ENCODE measurements around the gene SELENOW. TPM values are rescaled to one million over a fixed set of nuclear protein-coding genes. Genes with fewer than 3 reads are reported as not detected.

The SELENOW gene
- total and polyA plus RNA-seq, 2 donors (not counting 1 experiment from before 2014, with no cell fraction given) = 47.7 to 73.7 TPM

DNA sequence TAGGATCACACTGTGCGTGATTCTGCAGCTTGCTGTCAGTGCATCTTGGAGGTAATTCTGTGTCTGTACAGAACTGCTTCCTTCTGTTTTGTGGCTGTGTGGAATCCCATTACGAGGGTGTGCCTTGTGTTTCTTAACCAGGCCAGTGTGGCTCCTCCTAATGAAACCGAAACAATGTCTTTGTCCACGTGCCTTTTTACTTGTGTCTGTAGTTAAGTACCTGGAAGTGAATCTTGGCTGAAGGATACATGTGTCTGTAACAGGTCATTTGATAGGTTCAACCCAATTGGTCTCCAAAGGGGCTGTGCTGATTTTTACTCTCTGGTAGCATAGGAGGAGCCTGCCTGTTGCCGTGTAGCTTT lies 20.1 kb upstream of the SELENOW start:
- Histone ChIP-seq H3K4me3 (ENCODE audit: control extremely low read depth in 1 of 5, extremely low read depth in 1 of 5, insufficient read depth in 1 of 5, low read depth in 2 of 5, low read length in 4 of 5) (no peak overlapping the region), H3K79me2 (ENCODE audit: control insufficient read depth, insufficient read depth, low read length) (no peaks in the 10 kb centered on the region), H3K9ac (ENCODE audit: low read length) (no peak overlapping the region), H3K4me1 (ENCODE audit: control insufficient read depth in 2 of 2, insufficient read depth in 2 of 2, low read length in 2 of 2) (no peaks in the 10 kb centered on the region), H3K27ac (ENCODE audit: low read length in 2 of 2) (no peak overlapping the region), H3K36me3 (replicated peaks in 1 of 2; ENCODE audit: control extremely low read depth in 1 of 2, control insufficient read depth in 1 of 2, extremely low read depth in 1 of 2, insufficient read depth in 2 of 2, low read length in 1 of 2) (peaks cover 0 to 48% of the 10 kb centered on the region in 2 experiments), H3K4me2 (replicated peaks; ENCODE audit: low read depth, low read length, poor library complexity, severe bottlenecking) (no peak overlapping the region), H2AFZ (ENCODE audit: insufficient read depth, low read depth, low read length, poor library complexity, severe bottlenecking) (no peak overlapping the region), H3K27me3 (replicated peaks in 1 of 4; ENCODE audit: control extremely low read depth in 1 of 4, control insufficient read depth in 3 of 4, insufficient read depth in 4 of 4, low read length in 3 of 4) (no peaks in the 10 kb centered on the region), H3K9me3 (ENCODE audit: control extremely low read depth in 1 of 3, control insufficient read depth in 2 of 3, insufficient read depth in 1 of 3, low read length in 2 of 3) (peaks cover 0 to 9% (median 2%) of the 10 kb centered on the region in 3 donors), H4K20me1 (ENCODE audit: control insufficient read depth, insufficient read depth, low read length, poor library complexity, severe bottlenecking) (peaks cover 28% of the 10 kb centered on the region)
- TF ChIP-seq, protein P1, sequence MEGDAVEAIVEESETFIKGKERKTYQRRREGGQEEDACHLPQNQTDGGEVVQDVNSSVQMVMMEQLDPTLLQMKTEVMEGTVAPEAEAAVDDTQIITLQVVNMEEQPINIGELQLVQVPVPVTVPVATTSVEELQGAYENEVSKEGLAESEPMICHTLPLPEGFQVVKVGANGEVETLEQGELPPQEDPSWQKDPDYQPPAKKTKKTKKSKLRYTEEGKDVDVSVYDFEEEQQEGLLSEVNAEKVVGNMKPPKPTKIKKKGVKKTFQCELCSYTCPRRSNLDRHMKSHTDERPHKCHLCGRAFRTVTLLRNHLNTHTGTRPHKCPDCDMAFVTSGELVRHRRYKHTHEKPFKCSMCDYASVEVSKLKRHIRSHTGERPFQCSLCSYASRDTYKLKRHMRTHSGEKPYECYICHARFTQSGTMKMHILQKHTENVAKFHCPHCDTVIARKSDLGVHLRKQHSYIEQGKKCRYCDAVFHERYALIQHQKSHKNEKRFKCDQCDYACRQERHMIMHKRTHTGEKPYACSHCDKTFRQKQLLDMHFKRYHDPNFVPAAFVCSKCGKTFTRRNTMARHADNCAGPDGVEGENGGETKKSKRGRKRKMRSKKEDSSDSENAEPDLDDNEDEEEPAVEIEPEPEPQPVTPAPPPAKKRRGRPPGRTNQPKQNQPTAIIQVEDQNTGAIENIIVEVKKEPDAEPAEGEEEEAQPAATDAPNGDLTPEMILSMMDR (IDR thresholded peaks at IDR 0.05) = no peak
- TF ChIP-seq EZH2 (IDR thresholded peaks at IDR 0.05; ENCODE audit: borderline replicate concordance, insufficient read depth, low read depth, low read length, poor library complexity, severe bottlenecking) = no peak
- no peaks in the 10 kb centered on the region for H3K9me3 Mint-ChIP-seq (ENCODE audit: insufficient read depth)
- H3K27ac Mint-ChIP-seq = no peak overlapping the region
- no peaks in the 10 kb centered on the region for H3K4me1 Mint-ChIP-seq
- ATAC-seq (ENCODE audit: low read depth) (no peak), DNase-seq (no peak)
- no peak overlapping the region for H3K4me3 Mint-ChIP-seq
- WGBS (ENCODE audit: insufficient coverage) = 93% methylated on average over 4 of the region's 5 CpGs
- no peaks in the 10 kb centered on the region for H3K27me3 Mint-ChIP-seq
- intact Hi-C loops (cut with micrococcal nuclease) = no loop called here
- ChIA-PET POLR2A (no interaction called here), CTCF (interaction anchor here (0.6 to 1.6 kb wide), 4 partner anchors 10 to 324 kb away, joined by 3 to 4 read pairs (median 3); no protein-coding TSS in a partner anchor)

DNA sequence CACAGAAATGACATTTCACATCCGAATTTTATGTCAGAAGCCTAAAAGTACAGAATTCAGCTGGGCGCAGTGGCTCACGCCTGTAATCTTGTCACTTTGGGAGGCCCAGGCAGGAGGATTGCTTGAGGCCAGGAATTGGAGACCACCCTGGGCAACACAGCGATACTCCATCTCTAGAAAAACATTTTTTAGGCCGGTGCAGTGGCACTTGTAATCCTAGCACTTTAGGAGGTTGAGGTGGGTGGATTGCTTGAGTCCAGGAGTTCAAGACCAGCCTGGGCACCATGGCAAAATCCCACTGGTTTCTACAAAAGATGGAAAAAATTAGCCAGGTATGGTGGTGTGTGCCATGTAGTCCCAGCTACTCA lies 17.9 kb upstream of the SELENOW start:
- Histone ChIP-seq H3K4me2 (replicated peaks; ENCODE audit: low read depth, low read length, poor library complexity, severe bottlenecking) (no peak overlapping the region), H2AFZ (ENCODE audit: insufficient read depth, low read depth, low read length, poor library complexity, severe bottlenecking) (no peak overlapping the region), H4K20me1 (ENCODE audit: control insufficient read depth, insufficient read depth, low read length, poor library complexity, severe bottlenecking) (peaks cover 8% of the 10 kb centered on the region), H3K27me3 (replicated peaks in 1 of 4; ENCODE audit: control extremely low read depth in 1 of 4, control insufficient read depth in 3 of 4, insufficient read depth in 4 of 4, low read length in 3 of 4) (no peaks in the 10 kb centered on the region), H3K79me2 (ENCODE audit: control insufficient read depth, insufficient read depth, low read length) (no peaks in the 10 kb centered on the region), H3K36me3 (replicated peaks in 1 of 2; ENCODE audit: control extremely low read depth in 1 of 2, control insufficient read depth in 1 of 2, extremely low read depth in 1 of 2, insufficient read depth in 2 of 2, low read length in 1 of 2) (peaks cover 0 to 31% of the 10 kb centered on the region in 2 experiments), H3K27ac (ENCODE audit: low read length in 2 of 2) (no peak overlapping the region), H3K4me1 (ENCODE audit: control insufficient read depth in 2 of 2, insufficient read depth in 2 of 2, low read length in 2 of 2) (no peaks in the 10 kb centered on the region), H3K9me3 (ENCODE audit: control extremely low read depth in 1 of 3, control insufficient read depth in 2 of 3, insufficient read depth in 1 of 3, low read length in 2 of 3) (peaks cover 0 to 5% (median 2%) of the 10 kb centered on the region in 3 donors), H3K4me3 (ENCODE audit: control extremely low read depth in 1 of 5, extremely low read depth in 1 of 5, insufficient read depth in 1 of 5, low read depth in 2 of 5, low read length in 4 of 5) (no peak overlapping the region), H3K9ac (ENCODE audit: low read length) (no peak overlapping the region)
- no peaks in the 10 kb centered on the region for H3K27me3 Mint-ChIP-seq
- DNase-seq = peak; percentile 18
- no peak for TF ChIP-seq EZH2 (IDR thresholded peaks at IDR 0.05; ENCODE audit: borderline replicate concordance, insufficient read depth, low read depth, low read length, poor library complexity, severe bottlenecking)
- H3K27ac Mint-ChIP-seq = no peak overlapping the region
- H3K4me1 Mint-ChIP-seq = no peaks in the 10 kb centered on the region
- ChIA-PET POLR2A (no interaction called here), CTCF (no interaction called here)
- 75% methylated on average over 4 of the region's 5 CpGs for WGBS (ENCODE audit: insufficient coverage)
- intact Hi-C loops (cut with micrococcal nuclease) = no loop called here
- H3K4me3 Mint-ChIP-seq = no peak overlapping the region
- no peak for ATAC-seq (ENCODE audit: low read depth)
- no peaks in the 10 kb centered on the region for H3K9me3 Mint-ChIP-seq (ENCODE audit: insufficient read depth)
